MM.1S (cell line): ENCODE results near the gene ARHGAP44.

Experiments
- DNase-seq: peaks from one replicate; pipeline ENCODE4 v3.0.0-alpha.2; 2015
- H2AFZ ChIP-seq: fragments of 300-600 bp; sonication (generic); 2 replicates; pipeline ENCODE4 v1.6.0; 2016; ENCODE audit warnings: antibody characterized with exemption, low read length
- H3F3A ChIP-seq: fragments of 300-600 bp; sonication (generic); 2 replicates; pipeline ENCODE4 v1.6.1; 2016; ENCODE audit warnings: mild to moderate bottlenecking, antibody characterized with exemption, low read length, moderate library complexity, mixed read lengths; ENCODE audit not compliant: insufficient read depth
- H3K27ac ChIP-seq: fragments of 300-600 bp; sonication (generic); 2 replicates; pipeline ENCODE4 v1.5.1; 2016; ENCODE audit warnings: mild to moderate bottlenecking, low read length
- H3K27me3 ChIP-seq: fragments of 300-600 bp; sonication (generic); replicated peaks from 2 replicates; pipeline ENCODE4 v1.6.0; 2016; ENCODE audit warnings: low read length; ENCODE audit not compliant: insufficient read depth
- H3K36me3 ChIP-seq: fragments of 300-600 bp; sonication (generic); replicated peaks from 2 replicates; pipeline ENCODE4 v1.6.1; 2016; ENCODE audit warnings: mild to moderate bottlenecking, low read length, mixed read lengths; ENCODE audit not compliant: insufficient read depth
- H3K4me1 ChIP-seq: fragments of 300-600 bp; sonication (generic); 2 replicates; pipeline ENCODE4 v1.6.1; 2016; ENCODE audit warnings: low read length, mixed read lengths
- H3K4me2 ChIP-seq: fragments of 300-600 bp; sonication (generic); 2 replicates; pipeline ENCODE4 v1.6.0; 2016; ENCODE audit warnings: low read depth, low read length
- H3K4me3 ChIP-seq: fragments of 300-600 bp; sonication (generic); 2 replicates; pipeline ENCODE4 v1.5.1; 2016; ENCODE audit warnings: low read length, mixed read lengths
- H3K79me2 ChIP-seq: fragments of 300-600 bp; sonication (generic); 2 replicates; pipeline ENCODE4 v1.6.1; 2016; ENCODE audit warnings: mixed run types, low read length, mixed read lengths
- H3K9ac ChIP-seq: fragments of 300-600 bp; sonication (generic); 2 replicates; pipeline ENCODE4 v1.6.1; 2016; ENCODE audit warnings: low read length, mixed read lengths
- H3K9me2 ChIP-seq: fragments of 300-600 bp; sonication (generic); replicated peaks from 2 replicates; pipeline ENCODE4 v1.6.1; 2016; ENCODE audit warnings: mild to moderate bottlenecking, low read length, mixed read lengths; ENCODE audit not compliant: insufficient read depth
- H3K9me3 ChIP-seq: fragments of 300-600 bp; sonication (generic); replicated peaks from 2 replicates; pipeline ENCODE4 v1.6.1; 2016; ENCODE audit warnings: mild to moderate bottlenecking, low read length, mixed read lengths; ENCODE audit not compliant: insufficient read depth
- H4K20me1 ChIP-seq: fragments of 300-600 bp; sonication (generic); 2 replicates; pipeline ENCODE4 v1.6.1; 2016; ENCODE audit warnings: mild to moderate bottlenecking, low read length, moderate library complexity, mixed read lengths; ENCODE audit not compliant: insufficient read depth
- EZH2 ChIP-seq: fragments of 300-600 bp; sonication (generic); optimal IDR thresholded peaks from 2 replicates; pipeline ENCODE3; 2017; ENCODE audit warnings: low read depth, mild to moderate bottlenecking, antibody characterized with exemption, low read length, mixed read lengths
- EZH2phosphoT487 ChIP-seq: fragments of 300-600 bp; sonication (generic); IDR thresholded peaks from 2 replicates; pipeline ENCODE4 v1.6.1; 2018; ENCODE audit warnings: antibody characterized with exemption, low read length
- TF ChIP-seq, protein P1 (sequence below): fragments of 300-600 bp; sonication (generic); IDR thresholded peaks from 2 replicates; pipeline ENCODE4 v1.5.1; 2016; ENCODE audit warnings: antibody characterized with exemption, low read length, mixed read lengths

The ARHGAP44 gene

GRCh38 chr17:13024526-13025257, 235.4 kb downstream of the ARHGAP44 start:
- Histone ChIP-seq H3K27ac (no peak overlapping the region), H3K27me3 (no peaks in the 10 kb centered on the region), H3K9me3 (no peaks in the 10 kb centered on the region)

GRCh38 chr17:13025258-13025627, 235.9 kb downstream of the ARHGAP44 start:
- Histone ChIP-seq H3K4me2 (no peak overlapping the region), H2AFZ (no peak overlapping the region), H3K9me2 (no peaks in the 10 kb centered on the region), H3F3A (no peaks in the 10 kb centered on the region), H3K9me3 (no peaks in the 10 kb centered on the region), H3K79me2 (no peaks in the 10 kb centered on the region), H3K27ac (no peak overlapping the region), H4K20me1 (no peaks in the 10 kb centered on the region), H3K4me1 (no peaks in the 10 kb centered on the region), H3K9ac (no peak overlapping the region), H3K27me3 (no peaks in the 10 kb centered on the region), H3K36me3 (no peaks in the 10 kb centered on the region), H3K4me3 (no peak overlapping the region)
- DNase-seq: no peak
- TF ChIP-seq EZH2 (no peak), EZH2phosphoT487 (no peak)
- TF ChIP-seq, protein P1, sequence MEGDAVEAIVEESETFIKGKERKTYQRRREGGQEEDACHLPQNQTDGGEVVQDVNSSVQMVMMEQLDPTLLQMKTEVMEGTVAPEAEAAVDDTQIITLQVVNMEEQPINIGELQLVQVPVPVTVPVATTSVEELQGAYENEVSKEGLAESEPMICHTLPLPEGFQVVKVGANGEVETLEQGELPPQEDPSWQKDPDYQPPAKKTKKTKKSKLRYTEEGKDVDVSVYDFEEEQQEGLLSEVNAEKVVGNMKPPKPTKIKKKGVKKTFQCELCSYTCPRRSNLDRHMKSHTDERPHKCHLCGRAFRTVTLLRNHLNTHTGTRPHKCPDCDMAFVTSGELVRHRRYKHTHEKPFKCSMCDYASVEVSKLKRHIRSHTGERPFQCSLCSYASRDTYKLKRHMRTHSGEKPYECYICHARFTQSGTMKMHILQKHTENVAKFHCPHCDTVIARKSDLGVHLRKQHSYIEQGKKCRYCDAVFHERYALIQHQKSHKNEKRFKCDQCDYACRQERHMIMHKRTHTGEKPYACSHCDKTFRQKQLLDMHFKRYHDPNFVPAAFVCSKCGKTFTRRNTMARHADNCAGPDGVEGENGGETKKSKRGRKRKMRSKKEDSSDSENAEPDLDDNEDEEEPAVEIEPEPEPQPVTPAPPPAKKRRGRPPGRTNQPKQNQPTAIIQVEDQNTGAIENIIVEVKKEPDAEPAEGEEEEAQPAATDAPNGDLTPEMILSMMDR: no peak

More at GRCh38 chr17:13024526-13025257, 235.4 kb downstream of the ARHGAP44 start:
- TF ChIP-seq, protein P1: peak; percentile 97
- TF ChIP-seq EZH2: no peak
- H3F3A ChIP-seq: no peaks in the 10 kb centered on the region
- no peaks in the 10 kb centered on the region for H3K9me2 ChIP-seq
- peak overlapping the region; percentile 61 for H3K4me3 ChIP-seq
- H2AFZ ChIP-seq: peak overlapping the region; percentile 94
- no peaks in the 10 kb centered on the region for H4K20me1 ChIP-seq
- peak overlapping the region; percentile 91 for H3K4me2 ChIP-seq
- no peak overlapping the region for H3K9ac ChIP-seq
- H3K79me2 ChIP-seq: no peaks in the 10 kb centered on the region
- no peaks in the 10 kb centered on the region for H3K36me3 ChIP-seq
- peak; percentile 65 for DNase-seq
- H3K4me1 ChIP-seq: no peaks in the 10 kb centered on the region

GRCh38 chr17:13025687-13026086, 236.4 kb downstream of the ARHGAP44 start:
- H3K9ac ChIP-seq: no peak overlapping the region
- H3K9me3 ChIP-seq: no peaks in the 10 kb centered on the region
- no peak overlapping the region for H2AFZ ChIP-seq
- no peaks in the 10 kb centered on the region for H3K79me2 ChIP-seq
- no peaks in the 10 kb centered on the region for H3K36me3 ChIP-seq
- H3K9me2 ChIP-seq: no peaks in the 10 kb centered on the region
- H4K20me1 ChIP-seq: no peaks in the 10 kb centered on the region
- H3K4me3 ChIP-seq: no peak overlapping the region
- H3K27ac ChIP-seq: no peak overlapping the region
- no peak overlapping the region for H3K4me2 ChIP-seq
- no peaks in the 10 kb centered on the region for H3K27me3 ChIP-seq
- no peaks in the 10 kb centered on the region for H3F3A ChIP-seq
- DNase-seq: no peak
- TF ChIP-seq, protein P1: no peak
- TF ChIP-seq EZH2phosphoT487: no peak
- TF ChIP-seq EZH2: no peak
- no peaks in the 10 kb centered on the region for H3K4me1 ChIP-seq
